Hindlimb muscle (tissue), 1 donor: ENCODE data around the gene GTF3C1. TPM values are rescaled to one million over a fixed set of nuclear protein-coding genes. Genes with fewer than 3 reads are reported as not detected.

ENCODE experiments used
- DNase-seq: peaks from one replicate; pipeline ENCODE4 v3.0.0-alpha.2; 2013
- polyA plus RNA-seq: library from polyadenylated mRNA; unstranded; fragments of 120-200 nt; gene quantifications from one replicate; pipeline ENCODE4 v1.2.1, GENCODE V29; 2013; ENCODE audit not compliant: insufficient read length

Gene GTF3C1
- polyA plus RNA-seq, 1 donor: 53.4 TPM

GRCh38 chr16:27421961-27422740 lies 127.6 kb downstream of the GTF3C1 start:
- no peak for DNase-seq

- no peak for DNase-seq
Measured at GRCh38 chr16:27417047-27417671, 132.6 kb downstream of the GTF3C1 start.

GRCh38 chr16:27414788-27415431 lies 134.8 kb downstream of the GTF3C1 start:
- no peak for DNase-seq

GRCh38 chr16:27413956-27414355 lies 135.8 kb downstream of the GTF3C1 start:
- DNase-seq: no peak

- no peak for DNase-seq
Measured at GRCh38 chr16:27410761-27411160, 139.0 kb downstream of the GTF3C1 start.

Other genes with a start within 250 kb of the GTF3C1 start
- gene IL4R, start 235.9 kb downstream of the GTF3C1 start, polyA plus RNA-seq: 12.1 TPM
- 0.23 TPM for gene IL21R, start 147.7 kb downstream of the GTF3C1 start, polyA plus RNA-seq
- gene KATNIP, start 231 bp upstream of the GTF3C1 start, polyA plus RNA-seq: 9.0 TPM